ENCODE results near the gene RAD51C.

Gene RAD51C

GRCh38 chr17:58693208-58693607 lies 806 bp downstream of the RAD51C start:
- peak overlapping the region; percentile 56 for H3K27ac ChIP-seq (ENCODE audit: low read depth, low read length, poor library complexity, severe bottlenecking)

GRCh38 chr17:58693751-58694150 lies 1.3 kb downstream of the RAD51C start:
- peak overlapping the region; percentile 80 for H3K4me3 ChIP-seq (ENCODE audit: low read depth, low read length, poor library complexity, severe bottlenecking)
- no peak overlapping the region for H3K27ac ChIP-seq (ENCODE audit: low read depth, low read length, poor library complexity, severe bottlenecking)
- no peaks in the 10 kb centered on the region for H3K9me3 ChIP-seq (ENCODE audit: low read length)

More at GRCh38 chr17:58693208-58693607, 806 bp downstream of the RAD51C start:
- H3K79me2 ChIP-seq (ENCODE audit: insufficient read depth, low read length) = peaks cover 25% of the 10 kb centered on the region
- H3K36me3 ChIP-seq (ENCODE audit: insufficient read depth, low read length) = peaks cover 29% of the 10 kb centered on the region; the same call in 1 of the 2 replicates
- peak overlapping the region; percentile 80 for H3K4me3 ChIP-seq (ENCODE audit: low read depth, low read length, poor library complexity, severe bottlenecking)
- no peaks in the 10 kb centered on the region for H3F3A ChIP-seq (ENCODE audit: insufficient read depth, low read length)
- H3K9ac ChIP-seq (ENCODE audit: low read length) = peak overlapping the region; percentile 90
- no peaks in the 10 kb centered on the region for H4K20me1 ChIP-seq (ENCODE audit: insufficient read depth, low read length)
- no peak for TF ChIP-seq EZH2 (IDR thresholded peaks at IDR 0.05; ENCODE audit: borderline replicate concordance, low read length)
- no peak for TF ChIP-seq CTCF (IDR thresholded peaks at IDR 0.05; ENCODE audit: low read length)
- no peaks in the 10 kb centered on the region for H3K27me3 ChIP-seq (ENCODE audit: insufficient read depth, low read length)
- H2AFZ ChIP-seq (ENCODE audit: low read length) = no peak overlapping the region; the same call in 1 of the 2 replicates
- H3K4me1 ChIP-seq (ENCODE audit: insufficient read depth, low read length, severe bottlenecking) = peaks cover 24% of the 10 kb centered on the region
- no peaks in the 10 kb centered on the region for H3K9me2 ChIP-seq (ENCODE audit: low read depth, low read length)
- peak overlapping the region; percentile 89 for H3K4me2 ChIP-seq (ENCODE audit: low read length)
- H3K9me3 ChIP-seq (ENCODE audit: low read length) = no peaks in the 10 kb centered on the region

DNA sequence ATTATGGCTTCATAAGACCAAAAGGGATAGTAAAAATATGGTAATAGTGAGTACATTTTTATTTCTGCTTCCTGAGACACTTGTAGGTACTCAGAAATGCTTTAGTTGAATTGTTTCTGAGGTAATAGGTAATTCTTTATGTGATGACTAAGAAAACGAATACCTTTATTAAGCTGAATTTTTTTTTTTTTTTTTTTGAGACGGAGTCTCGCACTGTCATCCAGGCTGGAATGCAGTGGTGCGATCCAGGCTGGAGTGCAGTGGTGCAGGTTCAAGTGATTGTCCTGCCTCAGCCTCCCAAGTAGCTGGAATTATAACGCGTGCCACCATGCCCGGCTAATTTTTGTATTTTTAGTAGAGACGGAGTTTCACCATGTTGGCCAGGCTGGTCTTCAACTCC lies 1.9 kb downstream of the RAD51C start:
- Histone ChIP-seq H3K9ac (ENCODE audit: low read length) (peak overlapping the region; percentile 90; the same call in 1 of the 2 replicates), H3K4me2 (ENCODE audit: low read length) (peak overlapping the region; percentile 89), H3K4me1 (ENCODE audit: insufficient read depth, low read length, severe bottlenecking) (peaks cover 24% of the 10 kb centered on the region), H3K27ac (ENCODE audit: low read depth, low read length, poor library complexity, severe bottlenecking) (no peak overlapping the region), H3K36me3 (ENCODE audit: insufficient read depth, low read length) (peaks cover 35% of the 10 kb centered on the region), H3K27me3 (ENCODE audit: insufficient read depth, low read length) (no peaks in the 10 kb centered on the region), H3F3A (ENCODE audit: insufficient read depth, low read length) (no peaks in the 10 kb centered on the region), H4K20me1 (ENCODE audit: insufficient read depth, low read length) (no peaks in the 10 kb centered on the region), H2AFZ (ENCODE audit: low read length) (no peak overlapping the region), H3K9me2 (ENCODE audit: low read depth, low read length) (no peaks in the 10 kb centered on the region), H3K79me2 (ENCODE audit: insufficient read depth, low read length) (peaks cover 25% of the 10 kb centered on the region), H3K9me3 (ENCODE audit: low read length) (no peaks in the 10 kb centered on the region), H3K4me3 (ENCODE audit: low read depth, low read length, poor library complexity, severe bottlenecking) (peak overlapping the region; percentile 80)
- TF ChIP-seq EZH2 (IDR thresholded peaks at IDR 0.05; ENCODE audit: borderline replicate concordance, low read length) = no peak
- TF ChIP-seq CTCF (IDR thresholded peaks at IDR 0.05; ENCODE audit: low read length) = no peak

More at GRCh38 chr17:58693751-58694150, 1.3 kb downstream of the RAD51C start:
- TF ChIP-seq EZH2 (IDR thresholded peaks at IDR 0.05; ENCODE audit: borderline replicate concordance, low read length) (no peak), CTCF (IDR thresholded peaks at IDR 0.05; ENCODE audit: low read length) (no peak)
- H3K4me1 ChIP-seq (ENCODE audit: insufficient read depth, low read length, severe bottlenecking) = peaks cover 24% of the 10 kb centered on the region
- H2AFZ ChIP-seq (ENCODE audit: low read length) = no peak overlapping the region
- H3K27me3 ChIP-seq (ENCODE audit: insufficient read depth, low read length) = no peaks in the 10 kb centered on the region
- H3K79me2 ChIP-seq (ENCODE audit: insufficient read depth, low read length) = peaks cover 25% of the 10 kb centered on the region
- no peaks in the 10 kb centered on the region for H3F3A ChIP-seq (ENCODE audit: insufficient read depth, low read length)
- no peaks in the 10 kb centered on the region for H3K9me2 ChIP-seq (ENCODE audit: low read depth, low read length)
- peak overlapping the region; percentile 90 for H3K9ac ChIP-seq (ENCODE audit: low read length)
- peaks cover 29% of the 10 kb centered on the region for H3K36me3 ChIP-seq (ENCODE audit: insufficient read depth, low read length)
- peak overlapping the region; percentile 89 for H3K4me2 ChIP-seq (ENCODE audit: low read length)
- H4K20me1 ChIP-seq (ENCODE audit: insufficient read depth, low read length) = no peaks in the 10 kb centered on the region

Data from OCI-LY1 (cell line).